ENCODE measurements around the gene DCAF4. TPM values are rescaled to one million over a fixed set of nuclear protein-coding genes. Genes with fewer than 3 reads are reported as not detected.

DCAF4 gene
- total RNA-seq, 4 donors from 2014 or later, result 9.0 to 22.6 (median 19.8) TPM

- H3K27ac ChIP-seq, result peak overlapping the region in 3 of 4 donors; percentile 79 to 81 (median 80)
- no peak for ATAC-seq
Observed at GRCh38 chr14:72925171-72925759, 999 bp upstream of the DCAF4 start.

DNA sequence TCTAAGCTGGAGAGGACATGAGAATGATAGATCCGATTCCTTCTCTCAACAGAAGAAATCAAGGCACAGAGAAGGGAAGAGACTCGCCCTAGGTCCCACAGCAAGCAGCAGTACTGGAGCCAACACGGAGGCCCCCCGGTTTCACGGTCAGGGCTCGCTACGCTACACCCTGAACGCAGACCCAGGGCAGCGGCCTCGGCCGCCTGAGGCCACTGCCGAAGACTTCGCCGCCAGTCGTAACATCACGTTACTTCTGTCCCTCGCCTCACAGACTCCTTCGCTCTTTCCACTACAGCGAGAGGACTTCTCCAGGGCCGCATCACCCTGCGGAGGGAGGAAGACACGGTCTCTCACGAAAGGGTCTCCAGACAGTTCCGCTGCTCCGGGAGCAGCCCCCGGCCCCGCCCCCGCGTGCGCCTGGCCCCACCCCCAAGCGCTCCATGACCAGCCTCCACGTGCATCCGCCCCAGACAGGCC, 411 bp upstream of the DCAF4 start:
- H3K9me3 ChIP-seq, result no peaks in the 10 kb centered on the region
- H3K27ac ChIP-seq, result peak overlapping the region in 3 of 4 donors; percentile 79 to 81 (median 80)
- peak; percentile 51 for ATAC-seq
- TF ChIP-seq, protein P1, sequence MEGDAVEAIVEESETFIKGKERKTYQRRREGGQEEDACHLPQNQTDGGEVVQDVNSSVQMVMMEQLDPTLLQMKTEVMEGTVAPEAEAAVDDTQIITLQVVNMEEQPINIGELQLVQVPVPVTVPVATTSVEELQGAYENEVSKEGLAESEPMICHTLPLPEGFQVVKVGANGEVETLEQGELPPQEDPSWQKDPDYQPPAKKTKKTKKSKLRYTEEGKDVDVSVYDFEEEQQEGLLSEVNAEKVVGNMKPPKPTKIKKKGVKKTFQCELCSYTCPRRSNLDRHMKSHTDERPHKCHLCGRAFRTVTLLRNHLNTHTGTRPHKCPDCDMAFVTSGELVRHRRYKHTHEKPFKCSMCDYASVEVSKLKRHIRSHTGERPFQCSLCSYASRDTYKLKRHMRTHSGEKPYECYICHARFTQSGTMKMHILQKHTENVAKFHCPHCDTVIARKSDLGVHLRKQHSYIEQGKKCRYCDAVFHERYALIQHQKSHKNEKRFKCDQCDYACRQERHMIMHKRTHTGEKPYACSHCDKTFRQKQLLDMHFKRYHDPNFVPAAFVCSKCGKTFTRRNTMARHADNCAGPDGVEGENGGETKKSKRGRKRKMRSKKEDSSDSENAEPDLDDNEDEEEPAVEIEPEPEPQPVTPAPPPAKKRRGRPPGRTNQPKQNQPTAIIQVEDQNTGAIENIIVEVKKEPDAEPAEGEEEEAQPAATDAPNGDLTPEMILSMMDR (IDR thresholded peaks at IDR 0.05), result no peak
- no peak for TF ChIP-seq POLR2A (IDR thresholded peaks at IDR 0.05)
- TF ChIP-seq POLR2AphosphoS5 (IDR thresholded peaks at IDR 0.05), result no peak
- no peak for TF ChIP-seq EP300 (IDR thresholded peaks at IDR 0.05)
- peak overlapping the region; percentile 70 for H3K4me3 ChIP-seq
- no peaks in the 10 kb centered on the region for H3K36me3 ChIP-seq
- H3K27me3 ChIP-seq, result no peaks in the 10 kb centered on the region
- no CpG with 5 or more reads among the region's 33 CpGs for WGBS, 2 donors (ENCODE audit: low coverage in 1 of 2)
- peaks cover 0 to 20% (median 4%) of the 10 kb centered on the region in 3 donors for H3K4me1 ChIP-seq

More at GRCh38 chr14:72925171-72925759, 999 bp upstream of the DCAF4 start:
- Histone ChIP-seq H3K9me3 (no peaks in the 10 kb centered on the region), H3K4me3 (peak overlapping the region in 1 of 2 donors; percentile 70), H3K36me3 (no peaks in the 10 kb centered on the region), H3K27me3 (no peaks in the 10 kb centered on the region), H3K4me1 (peaks cover 0 to 20% (median 4%) of the 10 kb centered on the region in 3 donors)
- 85 to 86% methylated on average over 7 to 12 of the region's 22 CpGs for WGBS, 2 donors (ENCODE audit: low coverage in 1 of 2)
- TF ChIP-seq POLR2AphosphoS5 (IDR thresholded peaks at IDR 0.05) (no peak), POLR2A (IDR thresholded peaks at IDR 0.05) (no peak), EP300 (IDR thresholded peaks at IDR 0.05) (no peak)
- TF ChIP-seq, protein P1 (IDR thresholded peaks at IDR 0.05), result no peak

DNA sequence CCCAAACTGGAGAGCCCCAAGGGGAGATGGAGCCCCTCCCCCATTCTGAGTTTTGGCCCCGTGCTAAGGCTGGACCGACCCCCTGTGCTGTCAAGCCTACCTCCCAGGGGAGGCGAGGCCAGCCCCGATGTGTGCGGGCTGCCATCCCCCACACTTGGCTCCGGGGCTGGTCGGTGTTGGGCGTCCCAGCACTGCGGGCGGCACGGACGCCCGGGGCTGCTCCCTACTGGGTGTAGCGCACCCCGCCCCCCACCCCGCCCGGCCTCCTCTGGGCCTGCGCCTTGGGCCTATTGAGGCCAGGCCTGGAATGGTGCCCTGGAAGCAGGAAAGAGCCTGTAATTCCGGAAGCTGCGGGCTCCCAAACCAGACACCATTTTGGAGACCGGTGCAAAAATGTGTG, 2.6 kb downstream of the DCAF4 start:
- no peak overlapping the region for H3K4me3 ChIP-seq
- no peak overlapping the region for H3K27ac ChIP-seq
- ATAC-seq, result no peak
- no peaks in the 10 kb centered on the region for H3K9me3 ChIP-seq
- no peaks in the 10 kb centered on the region for H3K36me3 ChIP-seq
- H3K4me1 ChIP-seq, result peaks cover 0 to 20% (median 4%) of the 10 kb centered on the region in 3 donors
- no peak for TF ChIP-seq POLR2AphosphoS5 (IDR thresholded peaks at IDR 0.05)
- no peaks in the 10 kb centered on the region for H3K27me3 ChIP-seq
- WGBS, 2 donors (ENCODE audit: low coverage in 1 of 2), result no CpG with 5 or more reads among the region's 21 CpGs

- no peak for ATAC-seq
- peaks cover 0 to 20% (median 4%) of the 10 kb centered on the region in 3 donors for H3K4me1 ChIP-seq
- 80 to 96% methylated on average over 14 to 17 of the region's 43 CpGs for WGBS, 2 donors (ENCODE audit: low coverage in 1 of 2)
- no peak for TF ChIP-seq EP300 (IDR thresholded peaks at IDR 0.05)
- TF ChIP-seq, protein P1 (IDR thresholded peaks at IDR 0.05), result no peak
- H3K36me3 ChIP-seq, result no peaks in the 10 kb centered on the region
- no peak overlapping the region for H3K27ac ChIP-seq
- H3K4me3 ChIP-seq, result peak overlapping the region in 1 of 2 donors; percentile 16
- H3K9me3 ChIP-seq, result no peaks in the 10 kb centered on the region
- no peaks in the 10 kb centered on the region for H3K27me3 ChIP-seq
Observed at GRCh38 chr14:72929316-72930080, 3.2 kb downstream of the DCAF4 start.

DNA sequence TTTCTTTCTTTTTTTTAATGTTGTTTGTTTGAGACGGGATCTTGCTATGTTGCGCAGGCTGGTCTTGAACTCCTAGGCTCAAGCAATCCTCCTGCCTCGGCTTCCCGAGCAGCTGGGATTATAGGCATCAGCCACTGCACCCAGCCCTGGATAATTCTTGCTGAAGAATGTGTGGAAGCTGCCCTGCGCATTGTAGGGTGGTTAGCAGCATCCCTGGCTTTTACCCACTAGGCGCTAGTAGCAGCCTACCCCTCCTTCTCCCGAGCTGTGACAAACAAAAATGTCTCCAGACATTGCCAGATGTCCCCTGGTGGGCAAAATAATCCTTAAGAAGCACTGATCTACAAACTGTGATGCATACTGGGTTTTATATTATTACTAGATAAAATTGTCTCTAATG, 6.6 kb downstream of the DCAF4 start:
- WGBS, 2 donors (ENCODE audit: low coverage in 1 of 2), result 84 to 90% methylated on average over 2 to 7 of the region's 7 CpGs
- Histone ChIP-seq H3K9me3 (no peaks in the 10 kb centered on the region), H3K36me3 (peaks cover 0 to 4% of the 10 kb centered on the region in 2 donors), H3K4me1 (no peaks in the 10 kb centered on the region), H3K27ac (no peak overlapping the region), H3K4me3 (no peak overlapping the region), H3K27me3 (no peaks in the 10 kb centered on the region)
- TF ChIP-seq POLR2A (IDR thresholded peaks at IDR 0.05), result no peak
- no peak for TF ChIP-seq EP300 (IDR thresholded peaks at IDR 0.05)
- TF ChIP-seq POLR2AphosphoS5 (IDR thresholded peaks at IDR 0.05), result no peak
- TF ChIP-seq, protein P1 (IDR thresholded peaks at IDR 0.05), result no peak
- no peak for ATAC-seq

Measured in gastroesophageal sphincter (tissue), 4 donors.